ENCODE measurements around the gene CREB3L2. TPM values are rescaled to one million over a fixed set of nuclear protein-coding genes. Genes with fewer than 3 reads are reported as not detected.
A peak's percentile ranks its signal among the peaks of the same experiment; 100 is the strongest.

The CREB3L2 gene
- total RNA-seq, 1 experiment from 2014 or later, result 60.6 TPM

GRCh38 chr7:137934176-137934826 lies 67.6 kb downstream of the CREB3L2 start (continued):
- TF ChIP-seq AFF4 (CRISPR knock-in tag; IDR thresholded peaks at IDR 0.05; ENCODE audit: borderline replicate concordance), result no peak
- TF ChIP-seq ARID4B (CRISPR knock-in tag; IDR thresholded peaks at IDR 0.05; ENCODE audit: borderline replicate concordance), result no peak
- no peak for TF ChIP-seq ATF2 (CRISPR knock-in tag; IDR thresholded peaks at IDR 0.05; ENCODE audit: borderline replicate concordance, low read depth)

GRCh38 chr7:137933270-137934017 lies 68.4 kb downstream of the CREB3L2 start:
- Mint-ChIP-seq H3K36me3 (peaks cover 3% of the 10 kb centered on the region; the same call in 1 of the 2 replicates), H3K27me3 (ENCODE audit: low read depth) (no peaks in the 10 kb centered on the region), H3K27ac (peak overlapping the region; percentile 16), H3K4me3 (no peak overlapping the region), H3K4me1 (peaks cover 47% of the 10 kb centered on the region), H3K9me3 (no peaks in the 10 kb centered on the region)
- peak; percentile 29 for ATAC-seq
- DNase-seq (ENCODE audit: low spot score), result no peak
- ChIA-PET POLR2A (no interaction called here), CTCF (interaction anchor here (0.6 to 0.8 kb wide), 3 partner anchors 14 to 68 kb away, joined by 3 read pairs; partner anchors contain the start of gene CREB3L2)
- no peak for TF ChIP-seq FOXK1 (CRISPR knock-in tag; IDR thresholded peaks at IDR 0.05)

GRCh38 chr7:137932881-137933269 lies 69.0 kb downstream of the CREB3L2 start:
- POLR2A ChIA-PET, result interaction anchor here (0.6 kb wide), 1 partner anchor 260 kb away, joined by 4 read pairs; no protein-coding TSS in a partner anchor
- H3K27ac Mint-ChIP-seq, result peak overlapping the region; percentile 16; the same call in 1 of the 2 replicates
- peaks cover 47% of the 10 kb centered on the region for H3K4me1 Mint-ChIP-seq
- ATAC-seq (no peak), DNase-seq (ENCODE audit: low spot score) (no peak)
- peaks cover 7% of the 10 kb centered on the region for H3K36me3 Mint-ChIP-seq
- CTCF ChIA-PET, result interaction anchor here (0.6 to 0.8 kb wide), 3 partner anchors 13 to 69 kb away, joined by 3 read pairs; partner anchors contain the start of gene CREB3L2
- no peaks in the 10 kb centered on the region for H3K9me3 Mint-ChIP-seq
- no peaks in the 10 kb centered on the region for H3K27me3 Mint-ChIP-seq (ENCODE audit: low read depth)
- TF ChIP-seq ZNF317 (CRISPR knock-in tag; IDR thresholded peaks at IDR 0.05; ENCODE audit: borderline replicate concordance, low read depth) (no peak), ERG (CRISPR knock-in tag; IDR thresholded peaks at IDR 0.05) (no peak), ZNF219 (CRISPR knock-in tag; IDR thresholded peaks at IDR 0.05; ENCODE audit: borderline replicate concordance) (no peak), USF2 (CRISPR knock-in tag; IDR thresholded peaks at IDR 0.05) (no peak), CBFB (CRISPR knock-in tag; IDR thresholded peaks at IDR 0.05; ENCODE audit: low read depth) (no peak), ATF3 (CRISPR knock-in tag; conservative IDR thresholded peaks at IDR 0.05) (no peak), AR (CRISPR knock-in tag; IDR thresholded peaks at IDR 0.05) (no peak)
- no peak overlapping the region for H3K4me3 Mint-ChIP-seq
